ENCODE measurements around the gene FMC1. TPM values are rescaled to one million over a fixed set of nuclear protein-coding genes. Genes with fewer than 3 reads are reported as not detected.
"Not testable (repeated sequence)": the region's sequence is repeated elsewhere in the genome, so short reads cannot be mapped to it uniquely, and the experiment has no call there.

Gene FMC1
- total and polyA plus RNA-seq, 4 experiments from 2014 or later = 6.7 to 66.8 (median 30.2) TPM

DNA sequence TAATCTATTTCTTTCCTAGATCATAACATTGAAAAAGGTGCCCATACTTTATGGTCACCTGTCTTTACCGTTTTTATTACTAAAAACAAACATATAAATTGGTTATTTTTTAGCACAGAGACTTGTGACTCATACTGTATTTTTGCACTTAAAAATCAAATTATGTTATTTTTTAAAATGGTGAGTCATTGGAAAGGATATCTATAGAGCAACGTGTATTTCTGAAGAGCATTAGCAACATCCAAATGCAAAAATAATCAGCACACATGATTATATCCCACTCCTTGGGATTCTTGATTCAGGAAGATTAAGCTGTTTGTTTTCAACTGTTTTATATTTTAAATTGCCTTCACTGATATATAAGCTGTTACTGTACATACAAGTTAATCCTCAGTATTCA lies 40.7 kb upstream of the FMC1 start:
- H3K9me3 ChIP-seq (ENCODE audit: control insufficient read depth in 1 of 2, low read length in 2 of 2) = no peaks in the 10 kb centered on the region
- no peaks in the 10 kb centered on the region for H3K36me3 ChIP-seq (ENCODE audit: insufficient read depth, low read length)
- Mint-ChIP-seq H3K27me3 (no peaks in the 10 kb centered on the region), H3K4me1 (no peaks in the 10 kb centered on the region), H3K4me3 (no peak overlapping the region), H3K9me3 (peaks cover 0 to 2% (median 0%) of the 10 kb centered on the region in 8 donors), H3K36me3 (peaks cover 29 to 36% of the 10 kb centered on the region in 2 donors), H3K27ac (no peak overlapping the region)
- ChIA-PET CTCF (ENCODE audit: partially characterized antibody) (no interaction called here), POLR2A (ENCODE audit: partially characterized antibody) (no interaction called here)
- DNase-seq = no peak
- intact Hi-C loops (cut with micrococcal nuclease) = no loop called here
- no peaks in the 10 kb centered on the region for H3K4me1 ChIP-seq (ENCODE audit: insufficient read depth, low read length)
- no peak overlapping the region for H3K27ac ChIP-seq (ENCODE audit: low read depth, low read length)
- no peak overlapping the region for H3K4me3 ChIP-seq (ENCODE audit: low read length in 2 of 2)
- no peaks in the 10 kb centered on the region for H3K27me3 ChIP-seq (ENCODE audit: insufficient read depth, low read length)

DNA sequence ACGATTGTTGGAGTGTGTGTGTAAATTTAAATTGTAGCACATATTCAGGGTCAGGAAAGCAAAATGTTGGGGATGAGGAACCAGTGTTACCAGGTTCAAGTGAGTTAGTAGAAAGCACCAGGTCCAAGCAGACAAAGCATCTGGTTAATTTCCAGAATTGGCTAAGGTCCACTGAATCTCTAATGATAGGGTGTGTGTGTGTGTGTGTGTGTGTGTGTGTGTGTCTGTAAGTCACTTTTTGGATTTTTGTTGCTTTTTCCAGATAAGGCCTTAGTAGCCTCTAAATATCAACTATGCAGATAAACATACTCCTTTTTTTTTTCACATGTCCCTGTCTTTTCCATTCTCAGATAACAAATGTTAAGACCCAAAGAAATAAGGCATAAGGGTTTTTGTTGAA lies 36.6 kb upstream of the FMC1 start:
- Mint-ChIP-seq H3K4me1 (no peaks in the 10 kb centered on the region), H3K27ac (peak overlapping the region in 2 of 7 donors; percentile 1 to 69)

DNA sequence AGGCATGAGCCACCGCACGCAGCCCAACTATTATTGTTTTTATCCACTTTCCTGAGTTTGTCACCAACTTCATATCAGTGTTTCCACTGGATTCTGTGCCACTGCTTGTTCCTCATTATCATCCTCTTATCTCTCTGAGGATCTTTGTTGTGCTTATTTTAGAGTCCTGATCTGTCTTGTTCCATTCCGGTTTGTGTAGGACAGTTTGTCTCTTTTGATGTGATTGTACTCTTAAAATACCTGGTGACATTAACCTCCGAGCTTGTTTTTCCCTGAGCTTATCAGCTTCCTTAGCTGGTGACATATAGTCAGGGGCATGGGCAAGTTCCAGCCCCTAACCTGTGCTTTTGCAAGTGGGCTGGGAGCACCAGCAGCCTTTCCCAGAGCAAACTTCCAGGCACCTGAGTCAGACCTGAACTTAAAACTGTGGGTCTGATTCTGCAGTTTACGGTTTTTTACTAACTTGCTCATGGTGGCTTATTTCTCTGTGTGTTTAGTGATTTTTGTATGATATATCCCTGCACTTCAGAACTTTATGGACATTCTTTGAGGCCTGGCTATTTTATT lies 23.1 kb upstream of the FMC1 start:
- Mint-ChIP-seq H3K27me3 (peaks cover 2 to 3% of the 10 kb centered on the region in 2 donors), H3K4me1 (no peaks in the 10 kb centered on the region), H3K36me3 (no peaks in the 10 kb centered on the region), H3K27ac (peak overlapping the region in 1 of 7 donors; percentile 53), H3K4me3 (peak overlapping the region in 1 of 8 donors; percentile 48), H3K9me3 (no peaks in the 10 kb centered on the region)
- Histone ChIP-seq H3K36me3 (ENCODE audit: insufficient read depth, low read length) (no peaks in the 10 kb centered on the region), H3K9me3 (ENCODE audit: control insufficient read depth in 1 of 2, low read length in 2 of 2) (no peaks in the 10 kb centered on the region), H3K4me1 (ENCODE audit: insufficient read depth, low read length) (no peaks in the 10 kb centered on the region), H3K27me3 (ENCODE audit: insufficient read depth, low read length) (no peaks in the 10 kb centered on the region), H3K27ac (ENCODE audit: low read depth, low read length) (no peak overlapping the region), H3K4me3 (ENCODE audit: low read length in 2 of 2) (no peak overlapping the region)
- CTCF ChIA-PET (ENCODE audit: partially characterized antibody) = no interaction called here
- intact Hi-C loops (cut with micrococcal nuclease) = no loop called here
- POLR2A ChIA-PET (ENCODE audit: partially characterized antibody) = no interaction called here
- no peak for DNase-seq

More for the DNA sequence above, 36.6 kb upstream of the FMC1 start:
- CTCF ChIA-PET (ENCODE audit: partially characterized antibody) = interaction anchor here (0.7 to 0.9 kb wide), 2 partner anchors 16 to 287 kb away, joined by 3 to 4 read pairs; no protein-coding TSS in a partner anchor
- Mint-ChIP-seq H3K4me3 (no peak overlapping the region), H3K27me3 (no peaks in the 10 kb centered on the region), H3K9me3 (peaks cover 0 to 2% (median 0%) of the 10 kb centered on the region in 8 donors), H3K36me3 (peaks cover 15 to 17% of the 10 kb centered on the region in 2 donors)
- intact Hi-C loops (cut with micrococcal nuclease) = no loop called here
- DNase-seq = no peak
- POLR2A ChIA-PET (ENCODE audit: partially characterized antibody) = interaction anchor here (0.6 kb wide), 1 partner anchor 9 kb away, joined by 3 read pairs; no protein-coding TSS in a partner anchor
- H3K27me3 ChIP-seq (ENCODE audit: insufficient read depth, low read length) = no peaks in the 10 kb centered on the region
- H3K4me3 ChIP-seq (ENCODE audit: low read length in 2 of 2) = no peak overlapping the region
- no peaks in the 10 kb centered on the region for H3K4me1 ChIP-seq (ENCODE audit: insufficient read depth, low read length)
- no peak overlapping the region for H3K27ac ChIP-seq (ENCODE audit: low read depth, low read length)
- H3K9me3 ChIP-seq (ENCODE audit: control insufficient read depth in 1 of 2, low read length in 2 of 2) = no peaks in the 10 kb centered on the region
- no peaks in the 10 kb centered on the region for H3K36me3 ChIP-seq (ENCODE audit: insufficient read depth, low read length)

DNA sequence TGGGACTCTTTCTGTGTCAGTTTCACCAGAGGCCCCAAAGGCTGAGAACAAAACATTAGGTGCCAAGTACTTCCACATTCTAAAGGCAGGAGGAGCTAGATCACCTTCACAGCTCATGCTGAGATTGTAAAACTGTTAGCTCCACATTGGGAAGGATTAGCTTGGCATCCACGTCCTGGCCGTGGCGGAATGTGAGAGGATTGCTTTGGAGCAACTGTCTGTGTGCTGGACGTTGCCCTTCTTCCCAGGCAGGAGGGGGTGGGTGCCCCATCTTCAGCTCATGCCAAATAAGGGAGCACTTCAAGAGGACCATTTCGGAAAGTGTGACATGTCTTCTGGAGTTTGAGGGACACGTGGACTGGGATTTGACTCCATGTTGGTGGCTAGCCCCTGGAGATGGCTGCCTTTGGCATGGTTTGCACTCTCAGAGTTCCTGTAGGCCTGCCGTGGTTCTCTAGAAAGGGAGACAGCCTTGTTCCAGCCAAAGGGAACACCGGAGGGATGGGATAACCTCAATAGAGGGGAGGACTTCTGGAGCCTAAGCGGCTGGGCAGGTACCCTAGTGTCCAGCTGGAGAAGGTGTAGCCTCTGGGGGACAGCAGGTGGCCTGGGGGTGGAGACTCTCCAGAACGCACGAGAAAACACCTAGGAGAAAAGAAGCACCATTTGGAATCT lies 19.9 kb upstream of the FMC1 start:
- intact Hi-C loops (cut with micrococcal nuclease) = no loop called here
- ChIA-PET POLR2A (ENCODE audit: partially characterized antibody) (no interaction called here), CTCF (ENCODE audit: partially characterized antibody) (interaction anchor here (0.7 to 1.2 kb wide), 2 partner anchors 16 to 26 kb away, joined by 3 to 4 read pairs; no protein-coding TSS in a partner anchor)
- H3K4me1 Mint-ChIP-seq = no peaks in the 10 kb centered on the region
- no peak overlapping the region for H3K4me3 Mint-ChIP-seq
- H3K36me3 ChIP-seq (ENCODE audit: insufficient read depth, low read length) = no peaks in the 10 kb centered on the region
- no peaks in the 10 kb centered on the region for H3K36me3 Mint-ChIP-seq
- H3K27ac ChIP-seq (ENCODE audit: low read depth, low read length) = no peak overlapping the region
- no peaks in the 10 kb centered on the region for H3K4me1 ChIP-seq (ENCODE audit: insufficient read depth, low read length)
- H3K9me3 Mint-ChIP-seq = no peaks in the 10 kb centered on the region
- peaks cover 2 to 3% of the 10 kb centered on the region in 2 donors for H3K27me3 Mint-ChIP-seq
- H3K4me3 ChIP-seq (ENCODE audit: low read length in 2 of 2) = no peak overlapping the region
- H3K9me3 ChIP-seq (ENCODE audit: control insufficient read depth in 1 of 2, low read length in 2 of 2) = no peaks in the 10 kb centered on the region
- no peak overlapping the region for H3K27ac Mint-ChIP-seq
- H3K27me3 ChIP-seq (ENCODE audit: insufficient read depth, low read length) = no peaks in the 10 kb centered on the region
- no peak for DNase-seq

DNA sequence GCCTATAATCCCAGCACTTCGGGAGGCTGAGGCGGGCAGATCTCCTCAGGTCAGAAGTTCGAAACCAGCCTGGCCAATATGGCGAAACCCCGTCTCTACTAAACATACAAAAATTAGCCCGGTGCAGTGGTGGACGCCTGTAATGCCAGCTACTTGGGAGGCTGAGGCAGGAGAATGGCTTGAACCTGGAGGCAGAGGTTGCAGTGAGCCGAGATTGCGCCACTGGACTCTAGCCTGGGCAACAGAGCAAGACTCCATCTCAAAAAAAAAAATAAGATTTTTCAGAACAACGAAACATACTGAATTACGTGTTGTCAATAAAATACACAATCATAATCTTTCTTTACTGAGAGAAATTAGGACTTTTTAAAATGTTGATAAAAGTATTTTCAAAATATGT lies 16.4 kb upstream of the FMC1 start:
- H3K27me3 ChIP-seq (ENCODE audit: insufficient read depth, low read length); H3K9me3 ChIP-seq (ENCODE audit: control insufficient read depth in 1 of 2, low read length in 2 of 2); H3K4me1 Mint-ChIP-seq; H3K27me3 Mint-ChIP-seq; CTCF ChIA-PET (ENCODE audit: partially characterized antibody); H3K4me3 Mint-ChIP-seq; H3K27ac Mint-ChIP-seq; H3K4me3 ChIP-seq (ENCODE audit: low read length in 2 of 2); intact Hi-C loops (cut with micrococcal nuclease); H3K4me1 ChIP-seq (ENCODE audit: insufficient read depth, low read length); H3K36me3 Mint-ChIP-seq; POLR2A ChIA-PET (ENCODE audit: partially characterized antibody); H3K36me3 ChIP-seq (ENCODE audit: insufficient read depth, low read length); H3K9me3 Mint-ChIP-seq; DNase-seq; H3K27ac ChIP-seq (ENCODE audit: low read depth, low read length): not testable (repeated sequence)

DNA sequence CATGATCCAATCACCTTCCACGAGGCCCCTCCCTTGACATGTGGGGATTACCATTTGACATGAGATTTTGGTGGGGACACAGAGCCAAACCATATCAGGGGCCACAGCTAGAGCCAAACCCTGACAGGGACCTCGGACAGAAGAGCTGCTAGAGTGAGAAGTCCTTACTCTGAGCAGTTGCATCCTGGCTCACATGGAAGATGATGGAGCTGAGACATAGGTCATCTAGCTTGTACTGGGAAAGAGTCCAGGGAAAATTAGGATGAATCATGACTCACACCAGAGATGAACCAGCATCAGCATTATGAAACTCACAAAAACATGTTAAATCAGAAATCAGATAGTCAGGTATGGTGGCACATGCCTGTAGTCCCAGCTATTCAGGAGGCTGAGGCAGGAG lies 12.8 kb upstream of the FMC1 start:
- no peak overlapping the region for H3K27ac Mint-ChIP-seq

DNA sequence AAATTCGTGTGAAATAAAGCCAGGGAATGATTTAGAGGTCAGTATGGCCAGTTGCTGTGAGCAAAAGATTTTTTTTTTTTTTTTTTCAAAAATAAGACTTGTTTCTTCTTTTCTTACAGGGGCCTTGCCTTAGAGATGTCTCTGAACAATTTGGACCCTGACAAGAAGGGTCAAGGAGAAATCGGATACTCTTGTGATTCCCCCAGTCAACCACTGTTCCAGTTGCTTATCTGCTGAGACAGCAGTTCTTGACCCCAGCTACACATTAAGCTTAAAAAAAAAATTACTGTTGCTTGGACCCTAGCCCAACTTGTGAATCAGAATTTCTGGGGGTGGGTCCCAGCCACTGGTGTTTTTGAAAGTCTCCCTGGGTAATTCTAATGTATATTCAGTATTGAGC lies 12.0 kb upstream of the FMC1 start:
- H3K27ac ChIP-seq (ENCODE audit: low read depth, low read length) = no peak overlapping the region
- POLR2A ChIA-PET (ENCODE audit: partially characterized antibody) = no interaction called here
- H3K27me3 ChIP-seq (ENCODE audit: insufficient read depth, low read length) = no peaks in the 10 kb centered on the region
- Mint-ChIP-seq H3K27ac (no peak overlapping the region), H3K4me1 (peaks cover 6 to 18% (median 13%) of the 10 kb centered on the region in 4 donors), H3K36me3 (no peaks in the 10 kb centered on the region), H3K9me3 (no peaks in the 10 kb centered on the region), H3K27me3 (no peaks in the 10 kb centered on the region), H3K4me3 (no peak overlapping the region)
- no peak overlapping the region for H3K4me3 ChIP-seq (ENCODE audit: low read length in 2 of 2)
- H3K9me3 ChIP-seq (ENCODE audit: control insufficient read depth in 1 of 2, low read length in 2 of 2) = no peaks in the 10 kb centered on the region
- intact Hi-C loops (cut with micrococcal nuclease) = no loop called here
- DNase-seq = no peak
- no peaks in the 10 kb centered on the region for H3K36me3 ChIP-seq (ENCODE audit: insufficient read depth, low read length)
- H3K4me1 ChIP-seq (ENCODE audit: insufficient read depth, low read length) = peaks cover 10% of the 10 kb centered on the region
- CTCF ChIA-PET (ENCODE audit: partially characterized antibody) = no interaction called here

More for the DNA sequence above, 12.8 kb upstream of the FMC1 start:
- H3K4me1 ChIP-seq (ENCODE audit: insufficient read depth, low read length) = peaks cover 10% of the 10 kb centered on the region
- no peak overlapping the region for H3K4me3 ChIP-seq (ENCODE audit: low read length in 2 of 2)
- intact Hi-C loops (cut with micrococcal nuclease) = no loop called here
- DNase-seq = no peak
- H3K27me3 Mint-ChIP-seq = no peaks in the 10 kb centered on the region
- no peaks in the 10 kb centered on the region for H3K36me3 Mint-ChIP-seq
- no peaks in the 10 kb centered on the region for H3K9me3 ChIP-seq (ENCODE audit: control insufficient read depth in 1 of 2, low read length in 2 of 2)
- POLR2A ChIA-PET (ENCODE audit: partially characterized antibody) = no interaction called here
- H3K27ac ChIP-seq (ENCODE audit: low read depth, low read length) = no peak overlapping the region
- H3K27me3 ChIP-seq (ENCODE audit: insufficient read depth, low read length) = no peaks in the 10 kb centered on the region
- H3K4me1 Mint-ChIP-seq = peaks cover 6 to 18% (median 13%) of the 10 kb centered on the region in 4 donors
- H3K4me3 Mint-ChIP-seq = no peak overlapping the region
- H3K9me3 Mint-ChIP-seq = no peaks in the 10 kb centered on the region
- CTCF ChIA-PET (ENCODE audit: partially characterized antibody) = no interaction called here
- H3K36me3 ChIP-seq (ENCODE audit: insufficient read depth, low read length) = no peaks in the 10 kb centered on the region
